Nephron (organoid): ENCODE results near the gene CYP4A22.
A peak's percentile ranks its signal among the peaks of the same experiment; 100 is the strongest.

Experiments
- H3K27ac Mint-ChIP-seq, 3 experiments: 2 replicates each; pipeline ENCODE4 v1.8.0; 2020; ENCODE audit warnings: mixed read lengths in 3 of 3, mild to moderate bottlenecking in 2 of 3, moderate library complexity in 1 of 3
- H3K27me3 Mint-ChIP-seq: 2 replicates; pipeline ENCODE4 v1.8.0; 2021; ENCODE audit warnings: low read depth, mild to moderate bottlenecking, moderate library complexity, mixed read lengths
- H3K36me3 Mint-ChIP-seq: 2 replicates; pipeline ENCODE4 v1.8.0; 2020; ENCODE audit warnings: low read depth, mixed read lengths
- H3K4me1 Mint-ChIP-seq: 2 replicates; pipeline ENCODE4 v1.8.0; 2020; ENCODE audit warnings: mixed read lengths
- H3K4me3 Mint-ChIP-seq, 3 experiments: 2 replicates each; pipeline ENCODE4 v1.8.0; 2020; ENCODE audit warnings: mild to moderate bottlenecking in 3 of 3, mixed read lengths in 3 of 3, moderate library complexity in 2 of 3
- H3K9me3 Mint-ChIP-seq: 2 replicates; pipeline ENCODE4 v1.8.0; 2020; ENCODE audit warnings: mixed read lengths
- CTCF ChIP-seq, 3 experiments: fragments of 200-600 bp; sonication (generic); IDR thresholded peaks; one replicate each; pipeline ENCODE4 v1.5.0; 2021; ENCODE audit warnings: antibody characterized with exemption in 3 of 3; ENCODE audit not compliant: unreplicated experiment in 3 of 3

CYP4A22 gene

GRCh38 chr1:47161298-47162040 lies 24.2 kb downstream of the CYP4A22 start:
- Mint-ChIP-seq H3K27ac (peak overlapping the region; percentile 37 to 88 (median 69)), H3K9me3 (peaks cover 13% of the 10 kb centered on the region), H3K4me3 (no peak overlapping the region), H3K4me1 (no peaks in the 10 kb centered on the region), H3K27me3 (peaks cover 4% of the 10 kb centered on the region), H3K36me3 (no peaks in the 10 kb centered on the region)
- TF ChIP-seq CTCF (IDR thresholded peaks at IDR 0.05; ENCODE audit: unreplicated experiment in 3 of 3) = no peak

- H3K4me3 Mint-ChIP-seq = no peak overlapping the region
- H3K27ac Mint-ChIP-seq = no peak overlapping the region
- H3K4me1 Mint-ChIP-seq = no peaks in the 10 kb centered on the region
- no peak for TF ChIP-seq CTCF (IDR thresholded peaks at IDR 0.05; ENCODE audit: unreplicated experiment in 3 of 3)
- H3K36me3 Mint-ChIP-seq = no peaks in the 10 kb centered on the region
- peaks cover 18% of the 10 kb centered on the region for H3K9me3 Mint-ChIP-seq
- H3K27me3 Mint-ChIP-seq = peaks cover 4% of the 10 kb centered on the region
These were observed 27.3 kb downstream of the CYP4A22 start for GRCh38 chr1:47164552-47164951.

- no peak overlapping the region for H3K27ac Mint-ChIP-seq
- peaks cover 5% of the 10 kb centered on the region for H3K9me3 Mint-ChIP-seq
- H3K4me1 Mint-ChIP-seq = no peaks in the 10 kb centered on the region
- H3K27me3 Mint-ChIP-seq = peaks cover 19% of the 10 kb centered on the region
- H3K36me3 Mint-ChIP-seq = no peaks in the 10 kb centered on the region
- no peak overlapping the region for H3K4me3 Mint-ChIP-seq
- TF ChIP-seq CTCF (IDR thresholded peaks at IDR 0.05; ENCODE audit: unreplicated experiment in 3 of 3) = no peak
These were observed 35.5 kb downstream of the CYP4A22 start for GRCh38 chr1:47172782-47173181.

DNA sequence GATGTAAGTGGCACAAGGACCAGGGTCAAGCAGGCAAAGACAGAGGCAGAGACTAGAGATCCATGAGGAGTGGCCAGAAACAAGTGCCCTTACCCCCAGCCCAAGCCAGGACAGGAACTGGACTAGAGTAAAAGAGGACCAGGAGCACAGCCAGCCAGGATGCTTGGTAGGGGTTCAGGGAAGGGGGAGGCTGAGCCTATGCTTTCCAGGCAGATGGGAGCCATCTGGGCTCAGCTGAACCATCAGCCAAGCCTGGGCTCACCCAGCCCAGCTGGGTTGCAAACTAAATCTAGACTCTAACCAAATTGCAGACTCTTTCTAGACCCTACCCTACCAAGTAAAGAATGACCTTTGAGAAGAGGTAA lies 37.4 kb downstream of the CYP4A22 start:
- Mint-ChIP-seq H3K36me3 (no peaks in the 10 kb centered on the region), H3K9me3 (peaks cover 3% of the 10 kb centered on the region), H3K4me1 (peaks cover 7% of the 10 kb centered on the region), H3K27me3 (peaks cover 19% of the 10 kb centered on the region), H3K4me3 (no peak overlapping the region), H3K27ac (no peak overlapping the region)
- TF ChIP-seq CTCF (IDR thresholded peaks at IDR 0.05; ENCODE audit: unreplicated experiment in 3 of 3) = no peak

- Mint-ChIP-seq H3K36me3 (no peaks in the 10 kb centered on the region), H3K4me3 (no peak overlapping the region), H3K27me3 (peaks cover 27% of the 10 kb centered on the region), H3K27ac (no peak overlapping the region), H3K9me3 (peaks cover 3% of the 10 kb centered on the region), H3K4me1 (peaks cover 9% of the 10 kb centered on the region)
- peak; percentile 93 to 96 (median 95) for TF ChIP-seq CTCF (IDR thresholded peaks at IDR 0.05; ENCODE audit: unreplicated experiment in 3 of 3)
These were observed 38.1 kb downstream of the CYP4A22 start for GRCh38 chr1:47175227-47175934.
